ENCODE measurements around the gene FGFR2.

The FGFR2 gene

DNA sequence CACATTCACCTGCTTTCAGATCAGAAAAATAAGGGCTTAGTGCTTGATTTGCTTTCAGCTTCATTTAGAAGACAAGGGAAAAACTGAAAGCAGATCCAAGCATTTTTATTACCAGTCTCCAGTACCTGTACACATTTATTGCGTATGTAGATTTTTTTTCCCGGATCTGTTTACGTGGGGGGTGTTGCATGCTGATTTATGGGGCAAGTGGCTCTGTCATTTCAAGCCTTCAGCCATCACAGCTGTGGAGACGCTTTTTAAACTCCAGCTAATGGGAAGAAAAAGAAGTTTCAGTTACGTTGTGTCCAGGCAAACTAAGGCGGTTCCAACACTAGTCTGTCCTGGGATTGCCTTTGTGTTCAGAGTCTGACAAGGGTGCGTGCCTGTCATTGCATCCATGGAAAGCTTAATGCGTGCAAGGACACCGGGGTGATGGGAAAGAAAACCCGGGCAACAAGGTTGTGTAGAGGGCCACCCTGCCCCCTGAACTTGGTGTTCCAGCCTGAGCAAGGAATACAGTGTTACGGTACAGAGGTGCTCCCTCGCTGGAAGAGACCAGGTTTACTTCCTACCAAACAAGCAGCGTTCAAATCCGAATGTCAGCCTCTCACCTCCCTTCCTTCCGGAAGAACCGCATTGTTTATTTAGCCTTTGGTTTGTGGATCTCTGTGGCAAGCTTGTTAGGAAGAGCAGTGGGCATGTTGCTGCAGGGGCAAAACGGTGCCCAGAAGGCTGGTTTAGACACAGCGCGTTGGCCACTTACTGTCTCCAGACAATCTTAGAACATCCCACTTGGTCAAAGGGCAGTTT, 128.2 kb downstream of the FGFR2 start:
- no peak overlapping the region for H3K18ac ChIP-seq (ENCODE audit: low read length)
- no peak overlapping the region for H3K56ac ChIP-seq (ENCODE audit: low read length)
- no peak for DNase-seq
- H2BK120ac ChIP-seq (ENCODE audit: low read depth, low read length), result no peak overlapping the region
- H3K27me3 ChIP-seq (ENCODE audit: insufficient read depth, low read length, poor library complexity), result no peaks in the 10 kb centered on the region
- H3K36me3 ChIP-seq (ENCODE audit: control insufficient read depth, insufficient read depth, low read length), result no peaks in the 10 kb centered on the region
- H3K23ac ChIP-seq (ENCODE audit: low read length), result no peak overlapping the region
- no peak overlapping the region for H4K5ac ChIP-seq (ENCODE audit: low read length)
- H2BK5ac ChIP-seq (ENCODE audit: low read length), result no peak overlapping the region
- no peak overlapping the region for H3K4ac ChIP-seq (ENCODE audit: low read depth, low read length)
- no peak overlapping the region for H3K27ac ChIP-seq (ENCODE audit: low read depth, low read length)
- no peaks in the 10 kb centered on the region for H3K79me1 ChIP-seq (ENCODE audit: low read length)
- H3K4me2 ChIP-seq (ENCODE audit: low read length), result no peak overlapping the region
- H3K4me1 ChIP-seq (ENCODE audit: control insufficient read depth, low read depth, low read length), result no peaks in the 10 kb centered on the region
- H3K79me2 ChIP-seq (ENCODE audit: control insufficient read depth, insufficient read depth, low read length), result no peaks in the 10 kb centered on the region
- no peak overlapping the region for H4K8ac ChIP-seq (ENCODE audit: low read depth, low read length)
- no peak overlapping the region for H2BK15ac ChIP-seq (replicated peaks; ENCODE audit: low read depth)
- no peak overlapping the region for H3K9ac ChIP-seq (ENCODE audit: low read length)
- WGBS (ENCODE audit: extremely low coverage, insufficient coverage, low lambda C conversion rate), result no CpG with 5 or more reads among the region's 19 CpGs
- H2AK5ac ChIP-seq (ENCODE audit: low read length), result no peak overlapping the region
- no peak overlapping the region for H3K4me3 ChIP-seq (ENCODE audit: low read length)

GRCh38 chr10:121468726-121469125, 129.5 kb downstream of the FGFR2 start:
- no peak overlapping the region for H3K9ac ChIP-seq (ENCODE audit: low read length)
- no peaks in the 10 kb centered on the region for H3K27me3 ChIP-seq (ENCODE audit: insufficient read depth, low read length, poor library complexity)
- no peak overlapping the region for H3K56ac ChIP-seq (ENCODE audit: low read length)
- no CpG with 5 or more reads among the region's 8 CpGs for WGBS (ENCODE audit: extremely low coverage, insufficient coverage, low lambda C conversion rate)
- no peak overlapping the region for H2BK15ac ChIP-seq (replicated peaks; ENCODE audit: low read depth)
- H3K27ac ChIP-seq (ENCODE audit: low read depth, low read length), result no peak overlapping the region
- no peak overlapping the region for H4K5ac ChIP-seq (ENCODE audit: low read length)
- H2BK5ac ChIP-seq (ENCODE audit: low read length), result no peak overlapping the region
- no peak overlapping the region for H3K4me2 ChIP-seq (ENCODE audit: low read length)
- H4K8ac ChIP-seq (ENCODE audit: low read depth, low read length), result no peak overlapping the region
- no peak overlapping the region for H3K18ac ChIP-seq (ENCODE audit: low read length)
- H2AK5ac ChIP-seq (ENCODE audit: low read length), result no peak overlapping the region
- H3K4me3 ChIP-seq (ENCODE audit: low read length), result no peak overlapping the region
- H3K79me2 ChIP-seq (ENCODE audit: control insufficient read depth, insufficient read depth, low read length), result no peaks in the 10 kb centered on the region
- H3K79me1 ChIP-seq (ENCODE audit: low read length), result no peaks in the 10 kb centered on the region
- H2BK120ac ChIP-seq (ENCODE audit: low read depth, low read length), result no peak overlapping the region
- no peaks in the 10 kb centered on the region for H3K36me3 ChIP-seq (ENCODE audit: control insufficient read depth, insufficient read depth, low read length)
- H3K23ac ChIP-seq (ENCODE audit: low read length), result no peak overlapping the region
- H3K4me1 ChIP-seq (ENCODE audit: control insufficient read depth, low read depth, low read length), result no peaks in the 10 kb centered on the region
- DNase-seq, result no peak
- H3K4ac ChIP-seq (ENCODE audit: low read depth, low read length), result no peak overlapping the region

DNA sequence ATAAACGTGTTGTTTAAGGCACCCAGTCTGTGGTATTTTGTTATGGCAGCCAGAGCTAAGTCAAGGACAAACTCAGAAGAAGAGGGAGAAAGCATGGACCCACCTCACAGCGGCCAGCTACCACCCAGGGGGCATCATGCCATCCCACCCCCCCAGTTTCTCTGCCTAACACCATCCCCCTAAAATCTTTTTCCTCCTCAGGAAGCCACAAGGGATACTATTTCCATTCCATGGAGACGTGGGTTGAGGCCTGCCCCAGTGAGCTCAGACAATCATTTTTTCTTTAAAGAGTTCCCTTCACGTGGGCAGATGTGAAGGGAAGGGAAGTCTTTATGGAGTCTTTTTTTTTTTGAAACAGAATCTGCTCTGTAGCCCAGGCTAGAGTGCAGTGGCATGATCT, 131.8 kb downstream of the FGFR2 start:
- Histone ChIP-seq H4K8ac (ENCODE audit: low read depth, low read length) (no peak overlapping the region), H3K18ac (ENCODE audit: low read length) (no peak overlapping the region), H3K79me1 (ENCODE audit: low read length) (no peaks in the 10 kb centered on the region), H3K79me2 (ENCODE audit: control insufficient read depth, insufficient read depth, low read length) (no peaks in the 10 kb centered on the region), H3K4ac (ENCODE audit: low read depth, low read length) (no peak overlapping the region), H3K4me2 (ENCODE audit: low read length) (no peak overlapping the region), H2BK5ac (ENCODE audit: low read length) (no peak overlapping the region), H4K5ac (ENCODE audit: low read length) (no peak overlapping the region), H3K36me3 (ENCODE audit: control insufficient read depth, insufficient read depth, low read length) (no peaks in the 10 kb centered on the region), H2BK120ac (ENCODE audit: low read depth, low read length) (no peak overlapping the region), H2AK5ac (ENCODE audit: low read length) (no peak overlapping the region), H3K9ac (ENCODE audit: low read length) (no peak overlapping the region), H2BK15ac (replicated peaks; ENCODE audit: low read depth) (no peak overlapping the region), H3K56ac (ENCODE audit: low read length) (no peak overlapping the region), H3K4me1 (ENCODE audit: control insufficient read depth, low read depth, low read length) (no peaks in the 10 kb centered on the region), H3K27ac (ENCODE audit: low read depth, low read length) (no peak overlapping the region), H3K23ac (ENCODE audit: low read length) (no peak overlapping the region), H3K27me3 (ENCODE audit: insufficient read depth, low read length, poor library complexity) (no peaks in the 10 kb centered on the region), H3K4me3 (ENCODE audit: low read length) (no peak overlapping the region)
- DNase-seq, result no peak
- WGBS (ENCODE audit: extremely low coverage, insufficient coverage, low lambda C conversion rate), result no CpG with 5 or more reads among the region's 4 CpGs

DNA sequence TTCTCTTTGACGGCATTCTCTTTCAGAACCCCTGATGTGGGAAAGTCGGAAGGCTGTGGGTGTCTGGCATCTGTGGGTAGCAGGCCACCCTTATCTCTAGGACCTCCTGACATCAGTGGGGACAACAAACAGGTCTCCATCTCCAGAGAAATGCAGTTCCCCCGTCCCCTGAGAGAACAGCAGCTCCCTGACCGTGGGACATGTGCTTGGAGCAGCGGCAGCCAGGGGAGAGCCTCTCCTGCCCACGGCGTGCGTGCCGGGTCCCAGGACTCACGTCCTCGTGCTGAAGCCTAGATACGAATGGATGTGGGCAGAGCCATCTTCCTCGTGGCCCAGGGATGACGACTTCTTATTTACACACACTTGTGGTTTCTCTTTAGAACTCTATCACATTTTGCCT, 133.0 kb downstream of the FGFR2 start:
- Histone ChIP-seq H3K27ac (ENCODE audit: low read depth, low read length) (no peak overlapping the region), H3K18ac (ENCODE audit: low read length) (no peak overlapping the region), H2BK5ac (ENCODE audit: low read length) (no peak overlapping the region), H4K8ac (ENCODE audit: low read depth, low read length) (no peak overlapping the region), H3K9ac (ENCODE audit: low read length) (no peak overlapping the region), H3K4ac (ENCODE audit: low read depth, low read length) (no peak overlapping the region), H3K4me1 (ENCODE audit: control insufficient read depth, low read depth, low read length) (peaks cover 1% of the 10 kb centered on the region), H3K79me2 (ENCODE audit: control insufficient read depth, insufficient read depth, low read length) (no peaks in the 10 kb centered on the region), H3K36me3 (ENCODE audit: control insufficient read depth, insufficient read depth, low read length) (no peaks in the 10 kb centered on the region), H3K4me3 (ENCODE audit: low read length) (no peak overlapping the region), H2BK120ac (ENCODE audit: low read depth, low read length) (no peak overlapping the region), H2AK5ac (ENCODE audit: low read length) (no peak overlapping the region), H3K79me1 (ENCODE audit: low read length) (no peaks in the 10 kb centered on the region), H3K23ac (ENCODE audit: low read length) (no peak overlapping the region), H2BK15ac (replicated peaks; ENCODE audit: low read depth) (no peak overlapping the region), H3K27me3 (ENCODE audit: insufficient read depth, low read length, poor library complexity) (no peaks in the 10 kb centered on the region), H4K5ac (ENCODE audit: low read length) (no peak overlapping the region), H3K56ac (ENCODE audit: low read length) (peak overlapping the region; percentile 51), H3K4me2 (ENCODE audit: low read length) (no peak overlapping the region)
- WGBS (ENCODE audit: extremely low coverage, insufficient coverage, low lambda C conversion rate), result no CpG with 5 or more reads among the region's 14 CpGs
- no peak for DNase-seq

DNA sequence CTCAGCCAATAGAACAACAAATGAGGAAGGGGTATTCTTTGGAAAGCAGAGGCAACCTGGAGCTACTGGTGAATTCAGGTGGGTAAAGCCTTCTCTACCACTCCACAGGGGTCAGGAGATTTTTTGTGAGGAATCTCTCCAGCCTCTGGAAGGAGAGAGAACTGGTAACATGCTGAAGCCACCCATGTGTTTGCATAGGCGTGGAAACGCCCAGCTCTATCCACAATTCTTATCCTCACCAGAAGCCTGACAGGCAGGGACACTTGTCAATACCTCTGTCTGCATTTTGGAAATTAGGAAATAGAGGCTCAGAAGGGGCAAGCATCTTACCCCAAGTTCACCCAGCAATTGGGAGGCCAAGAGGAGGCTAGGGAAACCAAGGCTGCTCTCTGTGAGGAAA, 133.7 kb downstream of the FGFR2 start:
- Histone ChIP-seq H3K4me3 (ENCODE audit: low read length) (no peak overlapping the region), H3K27ac (ENCODE audit: low read depth, low read length) (no peak overlapping the region), H2AK5ac (ENCODE audit: low read length) (no peak overlapping the region), H3K4me2 (ENCODE audit: low read length) (no peak overlapping the region), H2BK120ac (ENCODE audit: low read depth, low read length) (no peak overlapping the region), H3K4ac (ENCODE audit: low read depth, low read length) (no peak overlapping the region), H3K27me3 (ENCODE audit: insufficient read depth, low read length, poor library complexity) (no peaks in the 10 kb centered on the region), H3K4me1 (ENCODE audit: control insufficient read depth, low read depth, low read length) (peaks cover 5% of the 10 kb centered on the region), H3K56ac (ENCODE audit: low read length) (no peak overlapping the region), H4K5ac (ENCODE audit: low read length) (no peak overlapping the region), H3K9ac (ENCODE audit: low read length) (no peak overlapping the region), H3K79me1 (ENCODE audit: low read length) (no peaks in the 10 kb centered on the region), H2BK15ac (replicated peaks; ENCODE audit: low read depth) (no peak overlapping the region), H3K36me3 (ENCODE audit: control insufficient read depth, insufficient read depth, low read length) (no peaks in the 10 kb centered on the region), H3K23ac (ENCODE audit: low read length) (no peak overlapping the region), H3K79me2 (ENCODE audit: control insufficient read depth, insufficient read depth, low read length) (no peaks in the 10 kb centered on the region), H2BK5ac (ENCODE audit: low read length) (no peak overlapping the region), H3K18ac (ENCODE audit: low read length) (no peak overlapping the region), H4K8ac (ENCODE audit: low read depth, low read length) (no peak overlapping the region)
- no CpG with 5 or more reads among the region's 2 CpGs for WGBS (ENCODE audit: extremely low coverage, insufficient coverage, low lambda C conversion rate)
- no peak for DNase-seq

DNA sequence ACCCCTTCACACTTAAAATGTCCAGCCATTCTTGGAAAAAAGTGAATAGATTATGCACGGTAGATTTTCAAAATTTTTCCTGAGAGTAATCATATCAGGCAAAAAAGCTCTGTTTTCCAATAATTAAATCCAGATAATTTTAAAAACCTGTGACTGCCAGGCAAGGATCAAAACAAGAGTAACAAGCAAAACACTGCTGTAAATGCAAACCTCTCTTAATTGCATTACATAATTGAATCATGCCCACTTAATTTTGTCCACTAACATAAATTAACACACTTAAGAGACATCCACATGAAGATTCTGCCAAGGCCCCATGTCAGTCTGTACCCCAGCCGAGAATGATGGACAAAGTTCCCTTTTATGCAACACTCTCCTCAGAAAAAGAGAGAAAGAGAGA, 135.3 kb downstream of the FGFR2 start:
- H3K56ac ChIP-seq (ENCODE audit: low read length), result no peak overlapping the region
- no peak overlapping the region for H2BK15ac ChIP-seq (replicated peaks; ENCODE audit: low read depth)
- DNase-seq, result no peak
- no peak overlapping the region for H3K9ac ChIP-seq (ENCODE audit: low read length)
- H2BK120ac ChIP-seq (ENCODE audit: low read depth, low read length), result no peak overlapping the region
- no peaks in the 10 kb centered on the region for H3K79me2 ChIP-seq (ENCODE audit: control insufficient read depth, insufficient read depth, low read length)
- H2AK5ac ChIP-seq (ENCODE audit: low read length), result no peak overlapping the region
- no peak overlapping the region for H3K23ac ChIP-seq (ENCODE audit: low read length)
- H3K4me1 ChIP-seq (ENCODE audit: control insufficient read depth, low read depth, low read length), result peaks cover 9% of the 10 kb centered on the region
- no peak overlapping the region for H4K8ac ChIP-seq (ENCODE audit: low read depth, low read length)
- no peak overlapping the region for H3K4me3 ChIP-seq (ENCODE audit: low read length)
- WGBS (ENCODE audit: extremely low coverage, insufficient coverage, low lambda C conversion rate), result no CpG with 5 or more reads among the region's 2 CpGs
- H4K5ac ChIP-seq (ENCODE audit: low read length), result no peak overlapping the region
- no peak overlapping the region for H3K4ac ChIP-seq (ENCODE audit: low read depth, low read length)
- H3K4me2 ChIP-seq (ENCODE audit: low read length), result no peak overlapping the region
- H3K79me1 ChIP-seq (ENCODE audit: low read length), result no peaks in the 10 kb centered on the region
- no peaks in the 10 kb centered on the region for H3K27me3 ChIP-seq (ENCODE audit: insufficient read depth, low read length, poor library complexity)
- no peaks in the 10 kb centered on the region for H3K36me3 ChIP-seq (ENCODE audit: control insufficient read depth, insufficient read depth, low read length)
- H2BK5ac ChIP-seq (ENCODE audit: low read length), result no peak overlapping the region
- no peak overlapping the region for H3K27ac ChIP-seq (ENCODE audit: low read depth, low read length)
- no peak overlapping the region for H3K18ac ChIP-seq (ENCODE audit: low read length)

Data from mesendoderm (in vitro differentiated cells).